Esophagus squamous epithelium (tissue), 5 donors: Measurements from ENCODE around the gene LIN52. TPM values are rescaled to one million over a fixed set of nuclear protein-coding genes. Genes with fewer than 3 reads are reported as not detected.

ENCODE experiments used
- DNase-seq: peaks from one replicate; lab custom pipeline; 2025; lab: John Stamatoyannopoulos, UW
- H3K27ac ChIP-seq, 4 donors: fragments of 200-600 bp; sonication (generic); one replicate each; pipeline ENCODE4 v1.5.1; 2016 to 2019; ENCODE audit warnings: mild to moderate bottlenecking in 1 of 4
- H3K27me3 ChIP-seq, 4 donors: fragments of 200-600 bp; sonication (generic); 1 replicate in 3 of 4; 2 replicates in 1 of 4; pipeline versions ENCODE4 v1.5.1 to v1.6.0; 2017 to 2021; ENCODE audit warnings: antibody characterized with exemption in 1 of 4
- H3K36me3 ChIP-seq, 3 donors: fragments of 200-600 bp; sonication (generic); one replicate each; pipeline ENCODE4 v1.5.1; 2016 to 2019
- H3K4me1 ChIP-seq, 3 donors: fragments of 200-600 bp; sonication (generic); one replicate each; pipeline ENCODE4 v1.5.1; 2017 to 2019
- H3K4me3 ChIP-seq, 4 donors: fragments of 200-600 bp; sonication (generic); 1 replicate in 3 of 4; 2 replicates in 1 of 4; pipeline ENCODE4 v1.5.1; 2016 to 2019; ENCODE audit warnings: mild to moderate bottlenecking in 2 of 4, moderate library complexity in 1 of 4
- H3K9me3 ChIP-seq, 3 donors: fragments of 200-600 bp; sonication (generic); one replicate each; pipeline ENCODE4 v1.5.1; 2016 to 2019
- CTCF ChIP-seq, 6 experiments: fragments of 450-650 bp in 4 of 6; fragments of 200-600 bp in 2 of 6; sonication (generic) in 2 of 6; IDR thresholded peaks; one replicate each; pipeline ENCODE4 v1.5.1; 2016 to 2019; ENCODE audit warnings: antibody characterized with exemption in 6 of 6, mild to moderate bottlenecking in 4 of 6, moderate library complexity in 4 of 6
- POLR2A ChIP-seq, 4 donors: fragments of 450-650 bp; IDR thresholded peaks; one replicate each; pipeline ENCODE4 v1.6.1; 2017; ENCODE audit warnings: antibody characterized with exemption in 4 of 4, mild to moderate bottlenecking in 4 of 4, moderate library complexity in 3 of 4
- WGBS, 2 donors: methylation state at CpG; one replicate each; pipeline ENCODE4 v1.1.5; 2018; 5-methylcytosine and 5-hydroxymethylcytosine counted together
- intact Hi-C: fragments of 100-400 bp; cut with DNase I; formaldehyde crosslinking; loops from one replicate; pipeline ENCODE4 v1.15.0; 2022
- total RNA-seq, 4 donors: library from RNA; depleted of rRNA; stranded (reverse); fragments of >200 nt; gene quantifications; one replicate each; pipeline ENCODE4 v1.1.0, GENCODE V29; 2016
- donor health status: DM: yes; HTN: yes; CAD: no.

The LIN52 gene
- total RNA-seq, 4 donors from 2014 or later = 2.4 to 8.9 (median 6.1) TPM

DNA sequence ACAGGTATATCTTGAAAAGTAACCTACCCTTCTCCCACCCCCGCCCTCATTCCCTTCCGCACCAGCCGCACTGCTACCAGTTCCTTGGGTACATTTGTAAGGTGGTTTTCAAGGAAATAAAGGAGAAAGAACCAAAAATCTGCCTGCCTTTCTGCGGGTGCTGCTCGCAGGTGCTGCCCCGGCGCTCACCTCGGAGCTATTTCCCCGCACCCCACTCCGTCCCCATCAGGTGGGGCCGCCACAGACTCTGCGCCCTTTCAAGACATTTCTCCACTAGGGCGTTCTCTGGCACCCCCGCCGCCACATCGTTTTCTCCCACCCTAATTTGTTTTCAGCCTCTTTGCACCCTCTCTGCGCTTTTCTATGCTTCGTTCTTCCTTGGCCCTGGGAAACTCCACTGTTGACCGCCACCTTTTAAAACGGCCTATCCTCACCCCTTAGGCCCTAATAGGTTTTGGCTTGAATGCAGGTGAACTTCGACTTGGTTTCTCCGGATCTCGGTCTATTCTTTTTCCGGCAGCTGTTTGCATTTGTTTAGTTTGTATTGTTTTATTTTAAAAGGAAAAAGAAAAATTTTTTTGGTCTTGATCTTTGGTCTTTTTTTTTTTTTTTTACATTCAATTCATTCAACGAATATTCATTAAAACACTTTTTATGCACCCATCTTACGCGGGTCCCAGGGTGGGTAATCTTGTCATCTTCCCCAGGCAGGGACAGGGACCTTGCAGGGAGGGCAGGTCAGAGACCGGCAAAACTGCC, 157.4 kb downstream of the LIN52 start:
- DNase-seq = no peak

DNA sequence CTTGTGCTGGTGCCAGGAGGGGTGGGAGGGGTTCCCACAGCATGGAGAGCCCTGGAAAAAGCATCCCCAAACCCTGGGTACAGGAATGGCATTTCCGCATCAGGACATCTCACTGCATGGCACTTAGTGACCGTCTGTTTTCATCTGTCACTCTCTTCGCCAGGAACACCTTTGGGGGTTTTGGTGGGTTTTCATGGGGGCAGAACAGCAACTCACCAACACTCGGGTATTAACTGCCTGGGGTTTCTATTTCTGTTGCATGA, 158.0 kb downstream of the LIN52 start:
- Histone ChIP-seq H3K9me3 (no peaks in the 10 kb centered on the region), H3K4me3 (no peak overlapping the region), H3K27me3 (peaks cover 32 to 100% (median 52%) of the 10 kb centered on the region in 4 donors), H3K27ac (no peak overlapping the region), H3K4me1 (peaks cover 17 to 31% (median 23%) of the 10 kb centered on the region in 3 donors), H3K36me3 (no peaks in the 10 kb centered on the region)
- TF ChIP-seq CTCF (IDR thresholded peaks at IDR 0.05) (no peak), POLR2A (IDR thresholded peaks at IDR 0.05) (no peak)
- WGBS, 2 donors = 31 to 40% methylated on average over 4 of the region's 4 CpGs
- no peak for DNase-seq
- intact Hi-C loops = no loop called here

More for the DNA sequence above, 157.4 kb downstream of the LIN52 start:
- Histone ChIP-seq H3K36me3 (no peaks in the 10 kb centered on the region), H3K27ac (no peak overlapping the region), H3K4me1 (peaks cover 17 to 31% (median 23%) of the 10 kb centered on the region in 3 donors), H3K9me3 (no peaks in the 10 kb centered on the region), H3K4me3 (no peak overlapping the region), H3K27me3 (peaks cover 32 to 100% (median 52%) of the 10 kb centered on the region in 4 donors)
- TF ChIP-seq POLR2A (IDR thresholded peaks at IDR 0.05) (no peak), CTCF (IDR thresholded peaks at IDR 0.05) (no peak)
- WGBS, 2 donors = 18 to 21% methylated on average over 28 of the region's 28 CpGs
- intact Hi-C loops = no loop called here

- intact Hi-C loops = no loop called here
- Histone ChIP-seq H3K4me1 (peaks cover 17 to 31% (median 23%) of the 10 kb centered on the region in 3 donors), H3K27ac (no peak overlapping the region), H3K36me3 (no peaks in the 10 kb centered on the region), H3K27me3 (peaks cover 32 to 100% (median 51%) of the 10 kb centered on the region in 4 donors), H3K4me3 (no peak overlapping the region), H3K9me3 (no peaks in the 10 kb centered on the region)
- no peak for TF ChIP-seq POLR2A (IDR thresholded peaks at IDR 0.05)
- no peak for TF ChIP-seq CTCF (IDR thresholded peaks at IDR 0.05)
- 17 to 24% methylated on average over 5 of the region's 5 CpGs for WGBS, 2 donors
- DNase-seq = no peak
Measured at GRCh38 chr14:74243051-74243450, 158.3 kb downstream of the LIN52 start.

DNA sequence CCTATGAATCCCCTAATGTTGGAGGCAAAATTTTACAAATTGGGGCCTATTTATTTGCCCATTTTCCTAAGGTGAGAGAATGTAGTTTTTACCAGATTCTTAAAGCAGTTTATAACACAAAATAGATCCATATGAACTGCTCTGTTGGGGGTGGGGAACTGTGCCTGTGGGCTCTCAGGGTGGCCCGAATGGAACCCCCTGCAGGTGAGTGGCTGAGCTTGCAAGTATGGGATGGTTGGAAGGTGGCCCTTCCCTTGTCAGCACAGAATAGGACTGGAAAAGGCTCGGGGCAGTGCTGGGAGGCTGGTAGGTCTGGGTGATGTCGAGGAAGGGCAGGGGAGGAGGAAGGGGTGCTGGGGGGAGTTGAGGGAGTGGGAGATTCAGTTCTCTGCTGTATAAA, 159.4 kb downstream of the LIN52 start:
- 14 to 19% methylated on average over 3 of the region's 3 CpGs for WGBS, 2 donors
- TF ChIP-seq CTCF (IDR thresholded peaks at IDR 0.05) = no peak
- TF ChIP-seq POLR2A (IDR thresholded peaks at IDR 0.05) = no peak
- H3K4me1 ChIP-seq = peaks cover 17 to 31% (median 23%) of the 10 kb centered on the region in 3 donors

DNA sequence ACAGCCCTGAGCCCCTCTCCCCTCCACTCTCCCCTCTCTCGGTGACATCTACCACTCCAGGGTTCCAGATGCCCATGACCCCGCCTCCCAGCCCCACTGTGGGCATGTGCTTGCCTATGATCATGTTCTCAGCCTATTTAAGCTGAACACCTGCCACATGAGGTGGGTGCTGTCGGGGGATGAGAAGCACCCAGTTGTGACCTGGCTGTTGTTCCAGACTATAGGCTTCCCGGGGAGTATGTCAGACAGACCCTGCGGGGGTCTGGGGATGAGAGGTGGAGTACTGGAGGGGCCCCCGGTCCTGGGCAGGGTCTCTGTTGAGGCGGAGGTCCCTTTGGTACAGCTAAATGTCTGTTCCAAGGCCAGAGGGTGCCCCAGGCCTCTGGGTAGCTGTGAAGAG, 160.5 kb downstream of the LIN52 start:
- WGBS, 2 donors = 46 to 82% methylated on average over 5 of the region's 7 CpGs
- intact Hi-C loops = no loop called here
- Histone ChIP-seq H3K36me3 (no peaks in the 10 kb centered on the region), H3K4me1 (peaks cover 14 to 20% (median 15%) of the 10 kb centered on the region in 3 donors), H3K4me3 (no peak overlapping the region), H3K9me3 (no peaks in the 10 kb centered on the region), H3K27ac (no peak overlapping the region), H3K27me3 (peaks cover 23 to 99% (median 33%) of the 10 kb centered on the region in 4 donors)
- TF ChIP-seq CTCF (IDR thresholded peaks at IDR 0.05) (no peak), POLR2A (IDR thresholded peaks at IDR 0.05) (no peak)
- no peak for DNase-seq

More for the DNA sequence above, 159.4 kb downstream of the LIN52 start:
- Histone ChIP-seq H3K4me3 (no peak overlapping the region), H3K36me3 (no peaks in the 10 kb centered on the region), H3K27me3 (peaks cover 32 to 100% (median 44%) of the 10 kb centered on the region in 4 donors), H3K9me3 (no peaks in the 10 kb centered on the region), H3K27ac (no peak overlapping the region)
- no peak for DNase-seq
- intact Hi-C loops = no loop called here
